Astrocyte of the cerebellum (primary cell): ENCODE results near the gene RREB1.

Experiments used
- DNase-seq: peaks from one replicate; pipeline ENCODE4 v3.0.0-alpha.2; 2011; ENCODE audit warnings: low read depth
- H3K4me3 ChIP-seq: 2 replicates; pipeline ENCODE4 v1.5.1; 2011; ENCODE audit warnings: mild to moderate bottlenecking, low read depth, low read length, moderate library complexity
- CTCF ChIP-seq: IDR thresholded peaks from 2 replicates; pipeline ENCODE4 v1.5.1; 2012; ENCODE audit warnings: low read length, low read depth, moderate library complexity, mild to moderate bottlenecking; ENCODE audit errors: missing control alignments
- in situ Hi-C: cut with HindIII; loops from 2 replicates; pipeline ENCODE4 v1.10.0; 2017; ENCODE audit warnings: low sequenced_read_pairs

RREB1 gene

DNA sequence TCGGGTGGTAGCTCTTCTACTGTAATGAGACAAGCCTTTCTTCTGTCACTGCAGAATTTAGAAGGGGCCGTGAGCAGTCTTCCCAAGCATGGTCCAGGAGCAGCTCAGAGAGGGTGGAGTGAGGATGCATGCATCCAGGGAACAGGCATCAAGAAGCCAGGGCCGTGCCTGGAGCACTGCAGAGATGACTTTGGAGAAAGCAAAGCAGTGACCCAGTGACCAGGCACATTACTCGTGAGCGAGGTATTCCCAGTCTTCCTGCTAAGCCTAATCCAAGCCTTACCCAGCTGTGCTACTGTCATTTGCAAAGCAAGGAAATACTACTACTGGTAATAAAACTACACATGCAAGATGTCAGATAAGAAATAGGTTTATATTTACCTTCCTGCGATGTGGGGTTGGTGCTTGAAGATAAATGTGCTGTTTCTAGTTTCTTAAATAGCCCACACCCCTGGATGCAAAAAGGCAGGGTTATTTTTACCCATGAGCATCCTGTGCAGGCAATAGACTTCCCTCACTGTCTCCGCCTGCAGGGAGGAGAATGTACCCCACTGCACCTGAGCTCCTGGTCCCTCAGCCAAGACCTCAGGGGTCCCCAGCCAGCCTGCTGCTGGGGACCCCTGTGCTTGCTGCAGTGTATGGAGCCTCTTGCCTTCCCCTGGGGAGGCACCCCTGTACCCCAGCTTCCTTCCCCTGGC lies 142.3 kb downstream of the RREB1 start:
- H3K4me3 ChIP-seq: no peak overlapping the region
- in situ Hi-C loops: loop anchor here (5.0 kb wide), 1 partner anchor 53 kb away; no protein-coding TSS in a partner anchor
- DNase-seq: no peak
- no peak for TF ChIP-seq CTCF

DNA sequence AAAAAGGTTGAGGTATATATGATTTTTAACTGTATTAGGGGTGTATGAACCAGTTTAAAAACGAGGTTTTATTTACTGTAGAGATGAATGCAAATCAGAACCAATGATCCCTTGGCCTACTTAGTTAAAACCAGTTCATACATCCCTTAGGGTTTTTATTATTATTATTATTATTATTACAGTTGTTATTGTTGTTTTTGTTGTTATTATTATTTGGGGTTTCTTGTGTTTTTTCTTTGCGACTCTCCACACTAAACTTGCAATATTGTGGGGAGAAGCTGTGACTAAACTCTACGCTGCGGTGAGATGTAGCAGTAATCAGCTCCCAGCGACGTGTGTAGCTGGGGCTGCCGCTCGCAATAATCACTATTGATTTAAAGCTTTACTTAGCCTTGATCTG lies 143.1 kb downstream of the RREB1 start:
- TF ChIP-seq CTCF: no peak
- in situ Hi-C loops: loop anchor here (5.0 kb wide), 1 partner anchor 54 kb away; no protein-coding TSS in a partner anchor
- H3K4me3 ChIP-seq: no peak overlapping the region
- no peak for DNase-seq

GRCh38 chr6:7251646-7252260 lies 144.0 kb downstream of the RREB1 start:
- in situ Hi-C loops: loop anchor here (5.0 kb wide), 1 partner anchor 54 kb away; no protein-coding TSS in a partner anchor
- TF ChIP-seq CTCF: no peak
- H3K4me3 ChIP-seq: no peak overlapping the region

DNA sequence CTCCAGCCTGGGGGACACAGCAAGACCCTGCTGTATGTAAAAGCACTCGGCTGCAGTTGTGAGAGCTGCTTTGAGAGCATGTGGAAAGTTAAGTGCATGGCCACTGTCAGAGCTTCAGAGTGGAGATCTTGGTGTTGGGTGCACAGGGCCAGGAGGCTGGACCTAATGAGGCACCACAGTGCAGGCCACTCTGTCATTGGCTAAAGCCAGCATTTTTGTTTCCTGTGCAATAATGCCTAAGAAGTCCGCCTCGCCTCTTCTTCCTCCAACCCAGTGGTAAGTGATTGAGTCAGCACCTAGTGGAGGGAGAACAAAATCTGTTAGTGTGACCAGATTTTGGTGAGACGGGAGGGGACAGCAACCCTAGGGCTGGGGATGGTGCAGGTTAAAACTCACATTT lies 144.6 kb downstream of the RREB1 start:
- in situ Hi-C loops: loop anchor here (5.0 kb wide), 1 partner anchor 55 kb away; no protein-coding TSS in a partner anchor
- no peak for DNase-seq
- no peak overlapping the region for H3K4me3 ChIP-seq
- no peak for TF ChIP-seq CTCF

More at GRCh38 chr6:7251646-7252260, 144.0 kb downstream of the RREB1 start:
- DNase-seq: no peak

DNA sequence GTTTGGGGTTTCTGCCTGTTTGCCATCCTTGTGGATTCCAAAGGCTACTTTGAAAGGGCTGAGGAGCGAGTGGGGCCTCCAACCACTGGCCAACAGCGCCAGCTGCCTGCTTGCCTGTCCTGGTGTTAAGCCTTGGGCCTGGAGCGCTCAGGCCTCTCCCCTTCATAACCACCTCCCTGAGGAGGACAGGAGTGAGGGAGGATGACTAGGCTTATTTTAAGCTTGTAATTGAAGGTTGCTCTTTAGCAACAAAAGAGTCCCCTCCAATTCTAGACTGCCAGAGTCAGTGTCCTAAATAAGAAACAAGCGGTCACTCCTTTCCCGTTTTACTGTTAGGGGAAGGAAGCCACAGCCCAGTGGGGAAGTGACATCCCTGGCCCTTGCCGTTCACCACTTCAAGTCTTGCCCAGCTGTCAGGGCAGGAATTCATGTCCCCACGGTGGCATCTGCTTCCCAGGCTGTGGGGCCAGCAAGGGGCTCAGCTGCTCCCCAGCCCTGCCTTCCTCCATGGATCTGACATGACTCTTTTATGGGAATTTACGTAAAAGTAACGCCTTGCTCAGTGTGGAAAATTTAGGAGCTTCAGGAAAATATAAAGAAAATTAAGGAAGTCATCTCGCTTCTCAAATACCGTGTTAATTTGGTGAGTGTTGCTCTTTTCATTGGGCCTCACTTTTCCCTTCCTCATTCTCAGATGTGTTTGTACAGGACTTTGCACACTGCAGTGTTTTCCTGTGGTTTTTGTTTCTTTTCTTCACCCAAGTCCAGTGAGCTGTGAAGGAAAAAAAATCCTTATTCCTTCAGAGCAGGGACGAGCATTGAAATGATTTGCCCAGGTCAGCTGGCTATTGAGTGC lies 147.4 kb downstream of the RREB1 start:
- TF ChIP-seq CTCF: no peak
- no peak overlapping the region for H3K4me3 ChIP-seq
- no peak for DNase-seq
- in situ Hi-C loops: loop anchor here (5.0 kb wide), 1 partner anchor 58 kb away; no protein-coding TSS in a partner anchor

GRCh38 chr6:7255918-7256317 lies 148.2 kb downstream of the RREB1 start:
- no peak overlapping the region for H3K4me3 ChIP-seq
- no peak for DNase-seq
- TF ChIP-seq CTCF: no peak
- in situ Hi-C loops: no loop called here
